NCI-H345 treated with DMSO at 0.1 percent for 48 hours (cell line): ENCODE data around the gene GABRB2.
"Not testable (repeated sequence)": the region's sequence is repeated elsewhere in the genome, so short reads cannot be mapped to it uniquely, and the experiment has no call there.

Experiments
- DNase-seq: peaks from one replicate; lab custom pipeline; 2025; ENCODE audit not compliant: unreplicated experiment; lab: John Stamatoyannopoulos, UW

The GABRB2 gene

DNA sequence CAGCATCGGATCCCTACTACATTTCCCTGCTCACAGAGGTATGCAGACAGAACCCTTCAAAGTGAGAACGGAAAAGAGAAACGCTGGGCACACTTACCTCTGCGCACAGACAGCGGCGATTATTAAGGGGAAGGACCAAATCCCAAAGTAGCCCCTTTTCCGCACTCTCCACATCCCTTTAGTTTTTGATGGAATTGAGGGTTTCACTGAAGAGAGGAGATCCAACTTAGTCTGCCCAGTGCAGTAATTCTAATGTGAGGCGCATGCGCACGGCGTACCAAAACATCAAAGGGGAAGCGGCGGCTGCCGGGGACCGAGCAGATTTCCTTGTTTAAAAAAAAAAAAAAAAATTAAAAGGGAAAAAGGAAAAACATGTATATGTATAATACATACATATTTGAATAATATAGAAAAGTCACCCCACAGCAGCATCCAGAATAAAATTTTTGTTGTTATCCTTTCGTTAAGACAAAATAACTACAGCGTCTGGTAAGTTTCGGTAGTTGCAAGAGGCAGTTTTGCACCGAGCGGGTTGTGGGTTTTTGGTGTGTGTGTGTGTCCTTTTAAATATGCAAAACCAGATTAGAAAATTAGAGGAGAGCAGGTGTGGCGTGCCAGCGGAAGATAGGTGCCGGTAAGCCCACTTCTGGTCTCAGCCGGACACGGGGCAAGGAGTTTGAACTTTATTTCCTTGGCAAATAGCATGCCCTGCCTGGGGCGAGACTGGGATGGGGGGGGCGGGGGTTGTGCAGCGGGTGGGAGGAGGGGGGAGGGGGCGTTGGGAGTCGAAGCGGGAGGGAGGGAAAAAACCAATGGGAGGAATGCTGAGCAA, at the start of gene GABRB2:
TSS of gene GABRB2 (minus strand) at position 256 of the 832 bp plus-strand sequence. CDS start at position 174, 82 bp downstream.
- peak; percentile 59 for DNase-seq

DNA sequence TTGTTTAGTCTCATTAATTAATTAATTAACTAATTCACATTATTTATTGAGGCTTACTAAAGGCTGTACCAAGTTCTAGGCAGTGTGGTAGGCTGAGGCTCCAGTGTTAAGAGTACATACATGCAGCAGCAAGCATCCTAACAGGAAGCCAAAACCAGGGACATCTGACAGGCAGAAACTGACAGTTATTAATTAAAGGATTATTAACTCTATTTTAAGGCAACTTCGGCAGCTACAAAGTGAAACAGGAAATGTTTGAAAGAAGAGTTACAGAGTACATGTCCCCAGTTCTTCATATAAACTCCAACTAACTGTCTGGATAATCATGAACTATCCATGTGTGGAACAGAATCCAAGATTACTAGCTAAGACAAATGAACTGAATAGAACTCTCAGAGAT, 39.3 kb upstream of the GABRB2 start:
- no peak for DNase-seq

DNA sequence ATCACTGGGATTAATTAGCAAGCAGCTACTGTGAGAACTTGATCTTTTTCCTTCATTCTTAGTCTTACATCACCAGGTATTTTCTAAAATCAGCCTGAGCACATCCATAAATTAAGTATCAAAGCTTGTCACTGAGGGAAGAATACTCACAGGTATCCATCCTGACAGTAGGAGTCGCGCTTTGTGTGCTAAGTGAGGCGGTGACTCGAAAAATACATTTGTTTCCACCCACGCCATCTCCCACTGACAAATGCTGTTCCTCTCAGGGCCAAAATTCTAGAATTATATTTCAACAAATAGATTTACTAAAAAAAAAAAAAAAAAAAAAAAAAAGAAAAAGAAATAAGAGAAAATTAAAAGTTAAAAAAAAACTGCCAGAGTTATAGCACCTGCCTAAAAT, 34.1 kb upstream of the GABRB2 start:
- DNase-seq = no peak

DNA sequence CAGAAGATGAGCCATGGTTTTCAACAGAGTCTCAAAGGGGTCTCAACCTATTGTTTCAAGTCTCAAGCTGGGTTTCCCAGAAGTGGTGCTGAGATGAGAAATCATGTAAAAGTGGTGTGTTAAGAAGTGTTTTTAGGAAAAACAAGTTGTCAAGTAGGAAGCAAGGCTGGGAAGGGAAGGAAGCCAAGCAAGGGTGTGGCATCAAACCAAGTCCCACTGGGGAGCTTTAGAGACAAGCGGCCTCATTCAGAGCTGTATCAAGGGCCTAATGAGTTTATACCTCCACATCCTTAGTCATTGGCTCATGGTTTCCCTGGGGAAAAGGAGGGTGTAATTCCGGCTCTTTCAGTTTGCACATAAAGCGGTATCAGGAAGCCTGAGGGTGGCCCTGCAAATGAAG, 26.4 kb upstream of the GABRB2 start:
- no peak for DNase-seq

DNA sequence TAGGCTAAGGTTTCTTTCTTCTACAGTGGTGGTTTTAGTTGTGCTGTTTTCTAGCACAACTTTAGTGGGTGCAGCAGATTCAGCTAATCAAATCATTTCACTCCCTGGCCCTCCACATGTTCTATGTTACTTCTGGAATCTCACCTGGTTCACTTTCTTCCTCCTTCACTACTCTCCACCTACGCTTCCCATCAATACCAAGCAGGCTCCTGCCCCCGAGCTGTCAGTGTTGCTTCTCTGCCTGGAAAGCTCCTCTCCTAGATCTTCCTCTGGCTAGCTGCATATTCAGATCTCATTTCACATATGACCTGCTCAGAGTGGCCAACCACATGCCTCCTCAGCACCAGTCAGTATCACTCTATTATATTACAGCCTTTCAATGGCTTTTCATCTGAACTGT, 19.6 kb upstream of the GABRB2 start:
- no peak for DNase-seq

DNA sequence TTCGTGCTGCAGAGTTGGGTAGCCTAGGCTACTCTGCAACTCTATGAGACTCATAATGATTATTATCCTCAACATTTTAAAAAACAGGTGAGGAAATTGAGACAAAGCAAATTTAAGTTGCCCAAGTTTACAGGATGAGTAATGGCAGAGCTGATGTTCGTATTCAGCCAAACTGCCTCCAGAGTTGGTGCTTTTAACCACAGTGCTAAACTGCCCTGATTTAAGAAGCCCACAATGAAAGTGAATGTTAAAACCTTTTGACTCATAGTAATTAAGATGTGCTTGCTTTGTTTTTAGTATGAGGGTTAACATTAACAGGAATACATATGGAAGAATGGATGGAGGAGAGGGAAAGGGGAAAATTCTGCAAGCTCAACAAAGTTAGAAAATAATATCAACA, 15.9 kb upstream of the GABRB2 start:
- DNase-seq = no peak

DNA sequence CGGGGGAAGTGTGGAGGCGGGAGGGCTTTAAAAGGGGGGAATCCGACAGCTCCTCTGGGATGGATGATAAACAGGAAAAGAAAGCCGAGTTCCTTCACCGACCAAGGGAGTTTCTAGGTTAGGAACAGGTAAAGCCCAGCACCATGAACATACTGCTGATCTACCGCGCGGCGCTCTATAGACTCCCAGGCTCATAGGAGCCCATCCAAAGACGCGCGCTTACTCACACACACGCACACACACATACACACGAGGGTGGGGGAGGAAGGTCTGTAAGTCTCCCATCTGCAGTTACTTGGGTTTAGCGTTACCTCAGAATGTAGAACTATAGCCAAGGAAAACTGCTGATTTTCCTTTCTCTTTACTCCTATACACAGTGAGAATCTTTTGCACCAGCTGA, 2.6 kb upstream of the GABRB2 start:
- no peak for DNase-seq

DNA sequence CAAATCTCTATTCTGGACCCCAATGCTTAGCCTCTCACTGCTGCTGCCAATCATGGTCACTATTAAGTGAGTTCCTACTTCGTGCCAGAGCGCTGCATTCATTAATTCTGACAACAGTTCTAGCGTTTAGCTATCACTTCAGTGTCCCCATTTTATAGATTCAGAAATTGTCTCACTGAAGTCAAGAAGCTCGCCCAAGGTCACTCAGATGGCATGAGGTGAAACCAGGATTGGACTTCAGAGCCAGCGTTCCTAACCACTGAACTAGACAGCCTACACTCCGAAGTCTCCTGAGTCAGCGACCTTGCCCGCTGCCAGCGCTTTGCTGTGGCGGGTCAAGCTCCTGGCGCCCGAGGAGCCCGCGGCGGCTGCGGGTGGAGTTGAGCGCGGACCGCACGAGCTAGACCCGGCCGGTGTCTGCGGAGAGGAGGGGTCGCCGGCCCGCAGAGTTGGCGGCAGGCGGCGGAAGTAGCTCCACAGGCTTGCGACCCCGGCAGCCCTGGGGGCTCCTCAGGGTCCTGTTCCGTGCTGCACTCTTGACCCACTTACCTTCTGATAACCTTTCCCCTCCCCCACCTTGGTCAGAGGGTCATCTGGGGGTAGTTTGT, 2.1 kb upstream of the GABRB2 start:
- DNase-seq = no peak

DNA sequence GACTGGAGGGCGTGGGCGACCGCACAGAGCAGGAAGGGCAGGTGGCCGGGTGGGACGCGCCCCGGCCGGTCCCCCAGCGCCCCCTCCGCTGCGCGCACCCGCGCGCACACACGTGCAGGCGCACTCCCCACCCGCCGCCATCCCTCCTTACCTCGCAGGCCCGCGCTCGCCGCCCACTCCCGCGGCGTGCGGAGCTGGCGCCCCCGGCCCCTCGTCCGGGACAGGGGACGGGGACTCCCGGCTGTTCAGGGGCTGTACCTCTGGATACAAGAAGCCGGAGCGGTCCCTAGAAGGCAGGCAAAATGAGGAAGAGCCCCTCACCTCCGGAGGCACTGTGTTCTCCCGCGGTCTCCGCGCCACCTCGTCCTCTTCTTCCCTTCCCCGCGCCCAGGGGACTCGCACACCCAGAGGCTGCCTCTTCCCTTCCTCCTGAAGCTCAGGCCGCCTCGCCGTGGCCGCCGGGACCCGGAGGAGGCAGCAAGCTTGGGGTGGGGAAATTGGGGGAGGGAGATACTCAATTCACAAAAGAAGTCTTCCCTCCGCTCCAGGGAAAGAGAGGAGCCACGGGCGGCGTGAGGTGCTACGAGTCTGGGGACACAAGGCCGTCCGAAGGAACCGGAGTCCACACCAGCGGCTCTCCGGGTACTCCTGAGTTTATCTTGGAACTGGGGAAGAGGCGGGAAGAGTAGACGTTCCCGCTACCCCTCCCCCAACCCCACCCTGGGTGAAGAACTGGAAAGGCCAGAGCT, 1.4 kb upstream of the GABRB2 start:
- DNase-seq = no peak

DNA sequence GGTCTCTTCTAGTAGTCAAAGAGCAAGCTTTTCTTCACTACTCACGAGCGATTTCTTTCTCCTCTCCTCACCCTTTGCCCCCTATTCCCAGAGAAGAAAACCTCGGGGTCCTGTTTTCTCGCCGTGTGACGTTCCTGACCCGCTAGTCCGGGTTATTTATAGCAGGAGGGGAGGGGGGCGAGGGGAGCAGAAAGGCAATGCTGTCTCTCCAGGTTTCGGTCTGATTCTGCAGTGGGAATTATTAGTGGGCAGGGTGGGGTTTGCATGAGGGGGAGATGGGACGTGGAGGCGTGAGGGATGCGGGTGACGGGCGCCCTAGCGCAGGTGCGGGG, 847 bp upstream of the GABRB2 start:
- no peak for DNase-seq

DNA sequence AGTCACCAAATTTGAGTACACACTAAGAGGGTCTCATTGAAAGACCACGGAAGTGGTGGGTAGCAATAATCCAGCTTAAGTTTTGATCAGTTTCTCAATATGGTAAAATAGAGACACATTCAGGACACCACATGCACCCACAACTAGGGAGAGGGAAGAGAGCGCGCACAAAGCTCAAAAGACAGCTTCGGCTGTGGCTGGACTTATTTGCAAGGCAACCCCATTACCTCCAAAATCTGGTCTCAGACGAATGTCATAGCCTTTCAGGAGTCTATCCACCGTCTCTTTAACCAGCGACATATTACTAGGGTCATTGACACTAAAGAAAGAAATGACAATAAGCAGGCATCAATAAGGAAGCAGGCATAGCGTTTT, 443 bp downstream of the GABRB2 start:
- DNase-seq = no peak

DNA sequence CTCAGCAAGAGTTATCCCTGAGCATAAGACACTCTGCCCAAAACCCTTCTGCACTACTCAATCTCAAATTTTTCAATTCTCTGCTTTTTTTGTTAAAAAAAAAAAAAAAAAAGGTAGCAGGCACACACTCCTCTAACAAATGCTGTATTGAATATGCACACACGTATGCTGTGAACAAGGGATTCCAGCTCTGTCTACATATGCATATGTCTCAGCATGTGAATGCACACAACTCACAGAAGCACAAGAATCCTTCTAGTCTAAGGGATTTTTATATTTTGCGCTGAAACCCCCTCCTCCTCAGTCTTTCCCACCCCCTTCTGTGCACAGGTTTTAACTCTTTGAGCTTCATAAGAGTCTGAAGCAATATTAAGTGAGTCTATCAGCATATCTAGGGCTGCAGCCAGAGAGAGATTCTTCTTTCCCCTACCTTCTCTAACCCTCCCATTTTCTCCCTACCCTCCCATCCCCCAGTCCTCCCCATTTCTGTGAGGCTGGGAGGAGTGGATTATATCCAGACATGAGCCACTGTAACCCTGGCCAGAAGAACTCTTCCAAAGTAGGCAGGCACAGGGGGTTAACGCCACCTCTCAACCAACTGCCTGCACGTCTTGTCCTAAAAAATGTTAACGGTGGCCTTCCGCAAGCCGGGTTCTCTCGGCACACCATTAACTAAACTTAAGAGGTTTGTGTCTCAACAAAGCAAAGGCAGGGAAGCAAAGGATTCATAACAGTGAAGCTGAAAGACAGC, 1.0 kb downstream of the GABRB2 start:
- DNase-seq = no peak

DNA sequence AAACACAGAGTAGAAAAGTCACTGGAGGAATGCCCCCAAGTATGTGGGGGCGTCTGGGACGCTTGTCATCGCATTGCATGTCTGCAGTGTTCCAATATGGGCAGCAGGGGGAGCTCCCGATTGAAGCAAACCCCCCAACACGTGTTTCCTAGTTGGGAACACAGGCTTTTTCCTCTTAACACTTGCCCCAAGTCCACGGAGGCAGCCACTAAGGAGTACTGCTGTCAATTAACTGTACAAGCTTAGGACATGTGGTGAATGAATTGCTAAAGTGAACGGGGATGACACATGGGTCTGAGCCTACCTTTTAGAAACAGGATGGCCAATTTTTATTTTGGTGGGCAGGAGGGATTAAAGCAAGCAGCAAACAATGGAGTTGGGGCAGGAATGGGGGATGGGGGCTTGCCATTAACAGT, 2.2 kb downstream of the GABRB2 start:
- peak; percentile 44 for DNase-seq

DNA sequence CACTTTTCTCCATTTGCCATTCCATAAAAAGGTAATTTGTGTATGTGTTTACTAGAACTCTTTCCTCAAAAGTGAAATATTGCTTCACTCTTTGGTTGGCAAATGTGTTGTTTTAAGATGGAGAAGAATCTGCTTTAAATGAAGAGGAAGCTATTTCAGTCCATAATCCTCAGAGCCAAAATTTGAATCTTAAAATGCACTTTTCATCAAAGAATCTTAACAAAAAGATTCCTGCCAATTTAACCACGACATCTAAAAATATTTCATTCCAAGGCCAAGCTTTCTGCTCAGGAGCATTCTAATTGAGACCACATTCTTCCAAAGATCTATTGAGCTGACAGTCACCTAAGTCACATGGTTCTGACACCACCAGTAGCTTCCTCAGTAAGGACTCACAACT, 7.5 kb downstream of the GABRB2 start:
- DNase-seq = no peak

DNA sequence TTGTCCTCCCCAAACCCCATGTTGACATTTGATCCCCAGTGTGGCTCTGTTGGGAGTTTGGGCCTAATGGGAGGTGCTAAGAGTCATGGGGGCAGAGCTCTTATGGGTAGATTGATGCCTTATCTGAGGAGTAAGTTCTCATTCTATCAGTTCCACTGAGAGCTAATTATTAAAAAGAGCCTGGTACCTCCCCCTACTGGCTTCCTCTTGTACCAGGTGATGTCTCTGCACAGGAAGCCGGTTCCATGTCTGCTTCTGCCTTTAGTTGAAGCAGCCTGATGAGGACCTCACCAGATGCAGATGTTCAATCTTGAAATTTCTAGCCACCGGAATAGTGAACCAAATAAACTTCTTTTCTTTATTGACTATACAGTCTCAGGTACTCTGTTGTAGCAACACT, 10.8 kb downstream of the GABRB2 start:
- no peak for DNase-seq

DNA sequence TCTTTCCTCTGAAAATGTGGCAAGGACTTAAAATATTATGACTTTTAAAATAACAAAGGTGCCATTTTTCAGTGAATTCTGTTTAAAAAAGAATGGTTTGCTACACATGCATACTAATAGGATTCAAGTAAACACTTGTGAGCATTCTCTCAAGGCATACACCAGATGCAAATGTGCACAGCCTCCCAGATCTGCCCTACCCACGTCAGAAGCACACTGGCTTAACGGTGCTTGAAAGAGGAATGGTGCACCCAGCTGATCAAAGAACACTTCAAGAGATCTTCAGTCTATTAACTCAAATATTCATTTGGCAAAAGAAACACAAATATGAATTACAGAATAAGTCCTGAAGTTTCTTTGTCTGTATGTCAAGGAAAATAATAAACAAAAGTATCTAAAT, 15.8 kb downstream of the GABRB2 start:
- no peak for DNase-seq

DNA sequence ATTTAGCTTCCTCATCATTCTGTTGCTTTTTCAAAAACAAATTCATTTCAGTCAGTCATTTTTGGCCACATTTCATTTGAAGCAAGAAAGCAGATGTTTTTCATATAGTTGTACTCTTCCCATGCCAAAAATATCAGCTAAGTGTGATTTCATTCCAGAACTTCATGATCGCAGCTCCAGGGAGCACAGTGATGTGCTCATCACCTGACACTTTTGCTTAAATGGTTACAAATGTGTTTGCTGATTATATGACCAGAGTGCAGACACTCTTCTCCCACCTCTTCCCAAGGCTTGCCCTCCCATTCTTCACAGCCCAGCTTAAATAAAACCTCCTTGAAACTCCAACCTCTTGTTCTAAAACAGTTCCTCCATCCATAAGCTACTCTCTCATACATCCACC, 32.6 kb downstream of the GABRB2 start:
- no peak for DNase-seq

DNA sequence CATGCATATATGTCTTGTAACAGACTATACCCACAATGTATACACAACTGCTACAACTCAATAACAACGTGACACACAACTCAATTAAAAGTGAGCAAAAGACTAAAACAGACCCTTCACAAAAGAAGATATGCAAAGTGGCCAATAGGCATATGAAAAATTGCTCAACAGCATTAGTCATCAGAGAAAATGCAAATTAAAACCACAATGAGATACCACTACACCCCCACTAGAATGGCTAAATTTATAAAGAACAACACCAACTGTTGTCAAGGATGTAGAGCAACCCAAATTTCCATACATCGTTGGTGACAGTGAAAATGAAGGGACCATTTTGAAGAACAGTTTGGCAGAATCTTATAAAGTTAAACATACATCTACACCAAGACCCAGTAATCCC, 38.9 kb downstream of the GABRB2 start:
- DNase-seq = no peak

DNA sequence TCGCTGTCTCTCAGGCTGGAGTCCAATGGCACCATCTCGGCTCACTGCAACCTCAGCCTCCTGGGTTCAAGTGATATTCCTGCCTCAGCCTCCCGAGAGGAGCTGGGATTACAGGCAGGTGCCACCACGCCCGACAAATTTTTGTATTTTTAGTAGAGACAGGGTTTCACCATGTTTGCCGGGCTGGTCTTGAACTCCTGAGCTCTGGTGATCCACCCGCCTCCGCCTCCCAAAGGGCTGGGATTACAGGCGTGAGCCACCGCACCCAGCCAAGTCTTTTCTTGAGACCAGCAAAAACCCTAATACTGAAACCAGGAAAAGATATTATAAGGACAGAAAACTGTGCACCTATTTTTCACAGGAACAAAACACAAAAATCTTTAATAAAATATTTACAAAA, 41.4 kb downstream of the GABRB2 start:
- not testable (repeated sequence) for DNase-seq

DNA sequence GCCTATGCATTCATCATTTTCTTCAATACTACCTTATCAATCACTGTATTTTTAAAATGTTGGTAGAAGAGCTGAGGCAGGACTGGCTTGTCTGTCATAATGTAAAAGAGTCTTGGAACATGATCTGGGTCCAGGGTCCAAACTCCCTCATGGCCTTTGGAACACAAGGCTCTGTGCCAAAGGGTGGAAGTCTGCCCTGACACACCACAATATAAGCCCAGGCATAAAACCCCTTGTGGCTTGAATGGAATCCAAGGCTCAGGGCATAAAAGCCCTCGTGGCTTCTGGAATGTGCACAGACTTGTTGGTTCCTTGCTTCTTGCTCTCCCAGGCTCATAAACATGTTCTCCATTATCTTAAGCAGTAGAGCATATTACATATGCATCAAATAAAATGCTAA, 48.0 kb downstream of the GABRB2 start:
- DNase-seq = no peak

DNA sequence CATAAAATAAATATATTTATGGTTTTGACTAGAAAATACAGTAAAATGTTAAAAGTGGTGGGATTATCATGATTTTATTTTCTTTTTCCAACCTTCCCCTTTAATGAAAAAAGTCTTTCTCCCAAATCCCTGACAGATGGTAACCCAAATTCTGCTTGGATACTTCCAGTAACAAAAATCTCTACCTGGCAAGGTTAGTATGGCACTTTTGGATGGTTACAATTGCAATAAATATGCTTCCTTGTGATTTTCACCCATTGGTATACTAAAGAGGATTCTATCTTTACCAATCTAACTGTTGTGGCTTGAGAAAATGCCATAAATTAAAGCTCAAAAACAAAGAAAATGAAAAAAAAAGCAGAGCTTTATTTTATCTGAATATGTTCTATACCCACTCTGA, 62.8 kb downstream of the GABRB2 start:
- DNase-seq = no peak

DNA sequence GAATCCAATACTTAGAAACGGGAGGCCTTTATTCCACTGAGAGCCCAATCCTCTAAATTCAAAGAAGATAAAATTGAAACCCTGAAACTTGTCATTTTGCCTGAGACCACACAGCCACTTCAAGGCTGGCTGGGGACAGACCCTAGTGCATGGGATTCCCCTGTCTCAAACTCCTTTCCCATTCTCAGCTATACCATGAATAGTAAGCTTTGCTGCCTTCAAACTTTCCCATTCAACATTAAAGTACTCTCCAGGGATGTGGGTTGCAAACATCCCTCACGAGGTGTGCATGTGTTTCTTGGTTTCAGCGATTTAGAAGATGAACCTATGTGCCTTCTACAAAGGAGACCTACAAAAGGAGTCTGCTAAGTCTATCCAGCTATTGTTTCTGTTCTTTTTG, 64.6 kb downstream of the GABRB2 start:
- no peak for DNase-seq
